Left kidney (tissue), 2 donors: ENCODE data around the gene PPP1R16B. TPM values are rescaled to one million over a fixed set of nuclear protein-coding genes. Genes with fewer than 3 reads are reported as not detected.
"Not testable (repeated sequence)": the region's sequence is repeated elsewhere in the genome, so short reads cannot be mapped to it uniquely, and the experiment has no call there.

Source experiments
- DNase-seq: peaks from one replicate; pipeline ENCODE4 v3.0.0-alpha.2; 2013
- polyA plus RNA-seq: library from polyadenylated mRNA; unstranded; fragments of 120-200 nt; gene quantifications from one replicate; pipeline ENCODE4 v1.2.1, GENCODE V29; 2013; ENCODE audit not compliant: insufficient read length

Gene PPP1R16B
- polyA plus RNA-seq, 1 donor, result 6.9 TPM

DNA sequence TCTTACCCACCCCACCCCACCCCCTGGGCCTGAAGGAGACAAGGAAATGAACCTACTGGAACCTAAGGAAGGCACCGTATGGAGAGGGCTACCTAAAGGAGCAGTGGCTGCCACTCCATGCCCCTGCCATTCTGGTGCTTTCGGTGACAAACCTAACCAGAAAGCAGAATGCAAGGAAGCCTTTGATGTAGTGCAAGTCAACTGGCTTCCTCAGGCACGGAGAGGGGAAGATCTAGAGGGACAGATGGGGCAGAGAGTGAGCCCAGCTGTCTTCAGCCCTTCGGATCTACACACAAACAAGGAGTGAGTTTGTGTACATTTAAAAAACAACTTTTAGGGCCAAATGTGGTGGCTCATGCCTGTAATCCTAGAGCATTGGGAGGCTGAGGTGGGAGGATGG is 39.5 kb downstream of the PPP1R16B start:
- no peak for DNase-seq

DNA sequence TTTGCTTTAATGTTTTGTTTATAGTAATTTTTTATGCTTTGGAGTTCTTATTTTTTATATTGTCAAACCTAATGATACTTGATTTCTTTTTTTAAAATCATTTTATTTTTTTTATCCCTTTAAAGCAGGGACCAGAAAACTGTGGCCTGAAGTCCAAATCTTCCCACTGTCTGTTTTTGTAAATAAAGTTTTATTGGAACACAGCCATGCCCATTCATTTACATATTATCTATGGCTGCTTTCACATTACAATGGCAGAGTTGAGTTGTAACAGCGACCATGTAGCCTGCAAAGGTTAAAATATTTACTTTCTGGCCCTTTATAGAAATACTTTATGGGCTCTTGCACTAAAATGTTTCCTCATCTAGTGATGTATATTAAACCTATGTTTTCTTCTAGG is 42.3 kb downstream of the PPP1R16B start:
- DNase-seq, result no peak

DNA sequence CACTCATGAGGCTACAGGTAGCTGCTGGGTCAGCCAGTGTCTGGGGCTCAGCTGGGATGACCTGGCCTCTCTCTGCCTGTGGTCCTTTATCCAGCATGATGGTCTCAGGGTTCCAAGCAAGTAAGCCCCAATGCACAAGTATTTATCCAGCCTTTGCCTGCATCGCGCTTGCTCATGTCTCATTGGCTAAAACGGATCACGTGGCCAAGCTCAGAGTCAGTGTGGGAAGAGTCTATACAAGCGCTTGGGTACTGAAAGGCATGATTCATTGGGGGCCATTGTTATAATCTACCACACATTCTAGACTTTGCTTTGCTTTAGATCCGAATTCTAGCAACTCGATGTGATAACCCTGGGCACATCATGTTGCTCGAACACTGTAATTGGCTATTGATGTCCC is 48.3 kb downstream of the PPP1R16B start:
- no peak for DNase-seq

GRCh38 chr20:38854654-38855066 is 49.2 kb downstream of the PPP1R16B start:
- no peak for DNase-seq

DNA sequence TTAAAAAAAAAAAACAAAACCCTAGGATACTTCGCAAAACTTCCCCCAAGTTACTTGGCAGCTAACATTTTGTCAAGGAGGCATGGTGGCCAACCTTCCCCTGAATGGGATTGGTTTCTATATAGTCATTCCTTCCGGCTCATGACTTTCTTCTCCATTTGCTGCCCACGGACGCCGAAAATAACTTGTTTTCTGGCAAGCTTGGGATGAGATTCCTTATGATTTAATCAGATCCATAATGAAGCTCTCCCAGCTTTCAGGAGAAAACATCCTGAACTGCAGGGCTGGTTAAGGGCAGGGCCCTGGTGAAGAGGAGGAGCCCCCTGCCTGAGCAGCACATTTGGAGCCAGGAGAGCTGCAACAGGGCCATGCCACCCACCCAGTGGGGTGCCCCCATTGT is 49.9 kb downstream of the PPP1R16B start:
- DNase-seq, result no peak

GRCh38 chr20:38856570-38856969 is 51.1 kb downstream of the PPP1R16B start:
- DNase-seq, result no peak

DNA sequence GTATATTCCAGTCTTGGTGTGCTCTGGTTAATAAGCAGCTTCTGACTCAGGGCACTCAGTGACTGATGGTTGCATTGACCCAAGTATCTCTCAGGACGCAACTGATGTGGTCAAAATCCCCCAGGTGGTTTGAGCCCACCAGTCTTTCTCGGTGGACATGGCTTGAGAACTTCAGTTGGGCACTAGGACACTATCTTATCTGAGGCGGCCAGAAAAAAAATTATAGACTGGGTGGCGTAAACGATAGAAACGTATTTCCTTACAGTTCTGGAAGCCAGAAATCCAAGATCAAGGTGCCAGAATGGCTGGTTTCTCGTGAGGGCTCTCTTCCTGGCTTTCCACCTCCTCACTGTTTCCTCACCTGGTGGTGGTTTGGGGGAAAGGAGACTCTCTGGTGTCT is 52.2 kb downstream of the PPP1R16B start:
- no peak for DNase-seq

- DNase-seq, result no peak
These were observed 53.7 kb downstream of the PPP1R16B start for GRCh38 chr20:38859070-38859690.

GRCh38 chr20:38859857-38860256 is 54.4 kb downstream of the PPP1R16B start:
- DNase-seq, result not testable (repeated sequence)

DNA sequence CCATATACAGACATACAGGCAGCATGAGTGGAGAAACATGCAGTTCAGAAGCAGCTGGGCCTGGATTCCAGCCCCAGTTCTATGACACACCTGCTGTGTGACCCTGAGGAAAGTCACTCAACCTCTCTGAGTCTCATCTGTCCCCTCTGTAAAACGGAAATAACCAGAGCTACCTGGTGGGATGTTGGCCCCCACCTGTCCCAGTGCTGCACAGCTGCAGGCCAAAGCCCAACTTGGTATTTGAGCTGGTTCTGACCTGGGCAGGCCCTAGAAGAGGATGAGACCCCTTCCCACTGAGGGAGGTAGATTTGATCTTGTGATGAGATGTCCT is 55.5 kb downstream of the PPP1R16B start:
- DNase-seq, result no peak

DNA sequence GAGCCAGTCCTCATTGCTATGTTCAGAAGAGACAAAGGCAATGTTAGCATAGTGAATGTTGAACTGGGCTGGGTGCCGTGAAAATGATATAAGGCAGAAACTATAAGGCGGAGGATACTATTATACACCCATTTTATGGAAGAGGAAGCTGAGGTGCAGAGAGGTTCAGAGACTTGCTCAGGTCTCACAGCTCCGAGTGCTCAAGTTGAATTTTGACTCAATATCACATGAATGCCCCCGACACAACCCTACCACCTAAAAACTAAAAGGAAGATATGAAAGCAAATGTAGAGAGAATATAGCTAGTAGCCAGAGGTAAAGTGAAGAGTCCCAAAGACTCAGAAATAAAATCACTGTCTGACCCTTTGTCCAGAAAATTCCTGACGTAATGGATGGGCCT is 56.7 kb downstream of the PPP1R16B start:
- no peak for DNase-seq

DNA sequence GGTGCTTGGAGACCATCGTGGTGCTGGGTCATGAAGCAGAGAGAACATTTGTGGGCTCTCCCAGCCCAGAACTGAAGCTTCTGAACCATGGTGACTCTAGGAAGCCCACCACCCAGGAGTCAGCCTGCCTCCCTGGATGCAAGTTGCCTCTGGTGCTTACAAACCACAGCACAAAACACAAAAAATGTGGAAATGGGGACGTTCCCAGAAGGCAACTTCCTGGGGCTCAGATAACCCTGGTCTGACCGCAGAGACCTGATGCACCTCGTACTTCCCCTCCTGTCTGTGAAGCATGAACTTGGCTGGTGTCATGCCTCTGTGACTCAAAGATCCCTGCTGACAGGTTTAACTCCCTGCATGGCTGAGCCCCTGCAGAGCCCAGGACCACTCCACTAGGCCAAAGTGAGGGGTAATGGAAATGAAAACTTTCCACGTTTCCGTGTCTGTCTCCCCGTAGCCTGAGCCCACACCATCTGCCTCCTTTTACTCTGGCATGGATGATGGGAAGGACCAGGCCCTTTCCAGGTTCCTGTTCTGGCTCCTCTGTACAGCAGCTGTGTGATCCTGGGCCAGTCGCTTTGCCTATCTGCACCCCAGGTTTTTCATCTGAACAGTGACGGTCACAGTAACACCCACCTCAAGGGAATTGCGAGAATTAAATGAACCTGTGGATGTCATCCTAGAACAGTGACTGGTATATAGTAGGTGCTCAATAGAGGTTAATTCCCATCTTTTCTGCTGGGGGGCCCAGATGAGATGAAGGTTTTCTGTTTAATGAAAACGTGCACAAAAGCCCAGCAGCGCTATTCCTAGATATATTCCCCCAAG is 57.7 kb downstream of the PPP1R16B start:
- DNase-seq, result no peak

- DNase-seq, result no peak
These were observed 59.2 kb downstream of the PPP1R16B start for GRCh38 chr20:38864662-38865061.

GRCh38 chr20:38866265-38867061 is 61.0 kb downstream of the PPP1R16B start:
- DNase-seq, result no peak

DNA sequence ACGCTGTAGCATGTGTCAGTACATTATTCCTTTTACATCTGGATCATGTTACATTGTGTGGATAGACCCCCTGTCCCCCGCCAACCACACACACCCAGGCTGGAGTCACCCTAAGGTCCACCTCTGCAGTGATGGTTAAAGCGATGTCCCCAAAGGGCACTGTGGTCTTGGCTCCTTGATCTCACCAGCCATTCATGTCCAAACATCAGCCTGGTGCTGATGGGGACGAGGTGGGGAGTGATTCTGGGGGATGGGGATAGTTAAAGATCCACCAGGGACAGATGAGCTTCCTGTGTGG is 61.5 kb downstream of the PPP1R16B start:
- DNase-seq, result no peak

- DNase-seq, result no peak
These were observed 65.4 kb downstream of the PPP1R16B start for GRCh38 chr20:38870733-38871559.

DNA sequence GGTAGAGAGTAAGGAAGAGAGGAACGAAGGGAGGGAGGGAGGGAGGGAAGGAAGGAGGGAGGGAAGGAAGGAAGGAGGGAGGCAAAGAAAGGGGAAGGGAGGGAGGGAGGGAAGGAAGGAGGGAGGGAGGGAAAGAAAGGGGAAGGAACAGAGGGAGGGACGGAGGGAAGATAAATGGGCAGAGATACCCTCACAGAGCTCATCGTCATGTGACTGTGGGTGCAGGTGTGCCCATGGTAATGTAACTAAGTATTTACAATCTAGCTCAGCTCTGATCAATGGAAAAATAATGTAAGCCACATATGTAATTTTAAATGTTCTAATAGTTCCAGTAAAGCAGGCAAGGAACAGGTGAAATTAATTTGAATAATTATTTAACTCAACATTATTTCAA is 66.1 kb downstream of the PPP1R16B start:
- no peak for DNase-seq

DNA sequence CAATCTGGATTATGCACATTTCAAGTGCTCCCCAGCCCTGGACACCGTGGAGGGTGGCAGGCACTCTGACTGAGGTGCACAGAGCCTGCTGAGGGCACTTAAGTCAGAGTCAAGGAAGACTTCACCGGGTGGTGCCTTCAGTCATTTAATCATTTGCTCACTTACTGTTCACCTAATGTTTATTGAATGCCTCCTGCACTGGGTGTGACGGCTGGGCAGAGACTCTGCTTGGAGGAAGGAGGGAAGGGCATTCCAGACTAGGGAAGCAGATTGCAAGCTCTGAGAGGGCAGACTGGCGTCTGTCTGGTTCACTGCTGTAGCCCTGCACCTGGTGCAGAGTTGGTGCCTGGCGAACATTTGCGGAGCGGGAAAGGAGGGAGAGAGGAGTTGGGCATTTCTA is 66.5 kb downstream of the PPP1R16B start:
- DNase-seq, result no peak

GRCh38 chr20:38872491-38873049 is 67.1 kb downstream of the PPP1R16B start:
- DNase-seq, result no peak

DNA sequence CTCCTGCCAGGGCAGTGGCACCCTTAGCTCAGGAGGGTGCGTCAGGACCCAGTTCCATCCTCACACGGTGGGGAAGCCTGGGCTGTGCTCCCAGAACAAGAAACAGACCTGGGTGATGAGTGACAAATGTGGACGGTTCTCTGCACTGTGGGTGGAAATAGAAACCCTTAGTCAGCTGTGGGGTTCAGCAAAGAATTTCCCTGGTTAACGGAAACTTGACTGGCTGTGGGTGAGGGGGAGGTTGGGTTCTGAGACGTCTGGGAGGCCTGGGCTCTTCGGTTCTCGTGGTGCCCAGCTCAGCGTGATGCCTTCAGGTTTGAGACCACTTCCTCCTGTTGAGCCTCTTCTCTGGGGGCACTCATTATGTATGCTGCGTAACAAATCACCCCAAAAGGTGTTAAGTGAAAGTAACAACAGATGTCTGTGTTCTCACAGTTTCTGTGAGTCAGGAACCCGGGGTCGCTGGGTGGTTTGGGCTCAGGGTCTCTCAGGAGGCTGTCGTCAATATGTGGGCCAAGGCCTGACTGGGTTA is 67.6 kb downstream of the PPP1R16B start:
- no peak for DNase-seq

- no peak for DNase-seq
These were observed 69.1 kb downstream of the PPP1R16B start for GRCh38 chr20:38874460-38875174.
